IMR-90 (cell line): ENCODE results near the gene C1QC. TPM values are rescaled to one million over a fixed set of nuclear protein-coding genes. Genes with fewer than 3 reads are reported as not detected.
A peak's percentile ranks its signal among the peaks of the same experiment; 100 is the strongest.

Source experiments
- ATAC-seq: fragments of 200-7000 bp; cut with Tn5 transposase; 2 replicates; pipeline ENCODE4 v1.9.1; 2020; ENCODE audit warnings: low read depth, mild to moderate bottlenecking, moderate library complexity
- BruUV-seq: library from RNA; stranded (reverse); fragments of 400-500 nt; replicated peaks from 2 replicates; lab custom pipeline; 2021; lab: Mats Ljungman, UMichigan
- CTCF ChIA-PET: fragments of 300-600 bp; formaldehyde crosslinking; extraction: SDS; loops from one replicate; lab custom pipeline; 2021; ENCODE audit warnings: antibody characterized with exemption; lab: Yijun Ruan, JAX
- POLR2A ChIA-PET: fragments of 300-600 bp; sonication (Branson Sonifier 250); formaldehyde crosslinking; loops from one replicate; lab custom pipeline; 2022; ENCODE audit warnings: antibody characterized with exemption; ENCODE audit not compliant: unreplicated experiment; lab: Charles Lee
- DNase-seq: peaks from one replicate; pipeline ENCODE4 v3.0.0; 2013
- H2AFZ ChIP-seq: replicated peaks from 2 replicates; pipeline ENCODE3; 2013; ENCODE audit warnings: low read length, mild to moderate bottlenecking; ENCODE audit not compliant: poor library complexity
- H2AK5ac ChIP-seq: 2 replicates; pipeline ENCODE4 v1.6.1; 2013; ENCODE audit warnings: low read depth, low read length, inconsistent platforms
- H2AK9ac ChIP-seq: replicated peaks from 2 replicates; pipeline ENCODE3; 2013; ENCODE audit warnings: mild to moderate bottlenecking, low read depth, low read length, moderate library complexity; ENCODE audit not compliant: poor library complexity
- H2BK120ac ChIP-seq: 2 replicates; pipeline ENCODE4 v1.6.1; 2013; ENCODE audit warnings: low read depth, low read length, inconsistent platforms
- H2BK15ac ChIP-seq: 3 replicates; pipeline ENCODE4 v1.6.1; 2013; ENCODE audit warnings: low read depth, low read length, inconsistent platforms
- H2BK20ac ChIP-seq: 2 replicates; pipeline ENCODE4 v1.6.1; 2013; ENCODE audit warnings: low read depth, mild to moderate bottlenecking, inconsistent platforms, low read length, moderate library complexity
- H2BK5ac ChIP-seq: 2 replicates; pipeline ENCODE4 v1.6.1; 2013; ENCODE audit warnings: mild to moderate bottlenecking, low read depth, low read length, inconsistent platforms; ENCODE audit not compliant: poor library complexity, severe bottlenecking
- H3K14ac ChIP-seq: replicated peaks from 2 replicates; pipeline ENCODE4 v1.6.1; 2013; ENCODE audit warnings: low read depth, low read length, inconsistent platforms
- H3K18ac ChIP-seq: 2 replicates; pipeline ENCODE4 v1.6.1; 2013; ENCODE audit warnings: low read depth, low read length, control low read depth
- H3K23ac ChIP-seq: 2 replicates; pipeline ENCODE4 v1.6.1; 2013; ENCODE audit warnings: low read depth, low read length, inconsistent platforms
- H3K27ac ChIP-seq: 2 replicates; pipeline ENCODE4 v1.5.1; 2013; ENCODE audit warnings: mild to moderate bottlenecking, control low read depth, low read length; ENCODE audit not compliant: insufficient read depth
- H3K27me3 ChIP-seq: 2 replicates; pipeline ENCODE4 v1.6.1; 2013; ENCODE audit warnings: low read length; ENCODE audit not compliant: control insufficient read depth, insufficient read depth
- H3K36me3 ChIP-seq: 2 replicates; pipeline ENCODE4 v1.6.1; 2013; ENCODE audit warnings: low read length, mixed read lengths; ENCODE audit not compliant: control insufficient read depth, insufficient read depth
- H3K4ac ChIP-seq: 2 replicates; pipeline ENCODE4 v1.6.1; 2013; ENCODE audit warnings: low read depth, low read length, inconsistent platforms
- H3K4me1 ChIP-seq: 2 replicates; pipeline ENCODE4 v1.6.1; 2013; ENCODE audit warnings: low read length, mixed read lengths; ENCODE audit not compliant: control insufficient read depth, insufficient read depth
- H3K4me2 ChIP-seq: 2 replicates; pipeline ENCODE4 v1.6.1; 2013; ENCODE audit warnings: low read depth, mild to moderate bottlenecking, control low read depth, low read length, moderate library complexity
- H3K4me3 ChIP-seq: 2 replicates; pipeline ENCODE4 v1.5.1; 2013; ENCODE audit warnings: low read depth, mild to moderate bottlenecking, control low read depth, low read length, moderate library complexity; ENCODE audit not compliant: insufficient read depth
- H3K56ac ChIP-seq: 2 replicates; pipeline ENCODE4 v1.6.1; 2013; ENCODE audit warnings: low read length, inconsistent platforms; ENCODE audit not compliant: insufficient read depth; ENCODE audit errors: extremely low read depth
- H3K79me1 ChIP-seq, 2 experiments: 2 replicates each; pipeline ENCODE4 v1.6.1; 2013; ENCODE audit warnings: low read length in 2 of 2, inconsistent platforms in 1 of 2, low read depth in 1 of 2
- H3K9ac ChIP-seq: 2 replicates; pipeline ENCODE4 v1.6.1; 2013; ENCODE audit warnings: low read depth, low read length, control low read depth
- H3K9me1 ChIP-seq: 2 replicates; pipeline ENCODE4 v1.6.1; 2013; ENCODE audit warnings: low read length, inconsistent platforms; ENCODE audit not compliant: insufficient read depth
- H3K9me3 ChIP-seq: 2 replicates; pipeline ENCODE4 v1.6.1; 2013; ENCODE audit warnings: low read length; ENCODE audit not compliant: control insufficient read depth, insufficient read depth
- H4K20me1 ChIP-seq: 2 replicates; pipeline ENCODE4 v1.6.1; 2013; ENCODE audit warnings: low read length, inconsistent platforms; ENCODE audit not compliant: insufficient read depth
- H4K5ac ChIP-seq: 2 replicates; pipeline ENCODE4 v1.6.1; 2013; ENCODE audit warnings: mild to moderate bottlenecking, low read depth, low read length, control low read depth
- H4K8ac ChIP-seq, 2 experiments: 2 replicates each; pipeline ENCODE4 v1.6.1; 2013; ENCODE audit warnings: low read depth in 2 of 2, low read length in 2 of 2, control low read depth in 1 of 2, inconsistent platforms in 1 of 2
- H4K91ac ChIP-seq: 2 replicates; pipeline ENCODE4 v1.6.1; 2013; ENCODE audit warnings: low read depth, low read length, inconsistent platforms; ENCODE audit not compliant: insufficient read depth
- CEBPB ChIP-seq: IDR thresholded peaks from 2 replicates; pipeline ENCODE4 v1.6.1; 2012; ENCODE audit warnings: low read depth, low read length, improper control_type of control experiment
- CHD1 ChIP-seq: IDR thresholded peaks from 2 replicates; pipeline ENCODE4 v1.6.1; 2012; ENCODE audit warnings: low read depth, low read length, improper control_type of control experiment
- MAFK ChIP-seq: IDR thresholded peaks from 2 replicates; pipeline ENCODE4 v1.6.1; 2012; ENCODE audit warnings: low read depth, low read length, improper control_type of control experiment
- MAZ ChIP-seq: IDR thresholded peaks from 2 replicates; pipeline ENCODE4 v1.6.1; 2012; ENCODE audit warnings: low read depth, mild to moderate bottlenecking, low read length, improper control_type of control experiment, moderate library complexity, borderline replicate concordance
- WGBS, 2 experiments: methylation state at CpG; one replicate each; pipeline versions ENCODE4 v1.1.5 to v1.1.7; 2013; ENCODE audit warnings: missing lambda C conversion rate in 2 of 2; ENCODE audit not compliant: insufficient read length in 1 of 2; ENCODE audit errors: extremely low coverage in 2 of 2; 5-methylcytosine and 5-hydroxymethylcytosine counted together
- dilution Hi-C: fragments of 300-500 bp; cut with HindIII; formaldehyde crosslinking; loops from one replicate; pipeline ENCODE4 v1.14.3; 2018; ENCODE audit warnings: low sequenced_read_pairs; ENCODE audit not compliant: unreplicated experiment
- in situ Hi-C: fragments of 300-500 bp; cut with MboI; formaldehyde crosslinking; loops from 3 replicates; pipeline ENCODE4 v1.14.3; 2019; ENCODE audit warnings: low sequenced_read_pairs, inconsistent platforms, mixed read lengths
- intact Hi-C: fragments of 100-400 bp; cut with micrococcal nuclease; formaldehyde crosslinking; loops from 2 replicates; pipeline ENCODE4 v1.10.0; 2022
- polyA plus RNA-seq, 3 experiments: library from polyadenylated mRNA; depleted of rRNA; stranded (reverse); fragments of >200 nt; gene quantifications; 2 replicates each; pipeline ENCODE4 v1.2.3, GENCODE V29; 2012; ENCODE audit warnings: low replicate concordance in 1 of 3
- total RNA-seq: library from RNA; depleted of rRNA; stranded (reverse); fragments of >200 nt; gene quantifications from 2 replicates; pipeline ENCODE4 v1.2.3, GENCODE V29; 2012
- TF ChIP-seq, protein P1 (sequence below): conservative IDR thresholded peaks from 2 replicates; pipeline ENCODE4 v1.5.1; 2012; ENCODE audit warnings: mild to moderate bottlenecking, low read depth, low read length, improper control_type of control experiment

Gene C1QC
- total and polyA plus RNA-seq, 2 of the 4 experiments (the other 2 are of a cell fraction): not detected

DNA sequence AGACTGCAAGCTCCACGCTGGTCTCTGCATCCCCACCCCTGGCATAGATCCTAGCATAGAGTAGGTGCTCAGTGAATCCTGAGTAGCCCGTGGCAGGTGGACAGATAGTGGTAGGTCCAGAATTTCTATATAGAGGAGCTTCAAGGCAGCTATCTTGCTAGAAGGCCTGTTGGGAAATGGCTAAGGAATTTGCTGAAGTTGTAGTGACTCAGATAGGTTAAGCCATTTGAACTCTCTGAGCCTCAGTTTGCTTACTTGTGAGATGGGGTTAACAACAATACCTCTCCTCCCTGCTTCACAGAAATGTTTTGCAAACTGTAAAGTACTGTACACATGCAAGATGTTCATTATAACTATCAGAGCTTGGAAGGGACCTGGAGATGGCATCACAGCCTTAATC lies 43.8 kb downstream of the C1QC start:
- ATAC-seq (peak; percentile 28), DNase-seq (peak; percentile 70)
- H2BK5ac ChIP-seq: no peak overlapping the region
- 0 out of 2 replicates have a peak, but pooled peaks cover 5% of the 10 kb centered on the region for H3K9me1 ChIP-seq
- no peak overlapping the region for H2AK9ac ChIP-seq
- intact Hi-C loops (no loop called here), dilution Hi-C loops (no loop called here), in situ Hi-C loops (no loop called here)
- no peak overlapping the region for H3K27ac ChIP-seq
- H4K8ac ChIP-seq: no peak overlapping the region
- H3K4me2 ChIP-seq: no peak overlapping the region
- peaks cover 10% of the 10 kb centered on the region for H3K4me1 ChIP-seq
- H2BK15ac ChIP-seq: no peak overlapping the region
- TF ChIP-seq MAZ: no peak
- TF ChIP-seq, protein P1, sequence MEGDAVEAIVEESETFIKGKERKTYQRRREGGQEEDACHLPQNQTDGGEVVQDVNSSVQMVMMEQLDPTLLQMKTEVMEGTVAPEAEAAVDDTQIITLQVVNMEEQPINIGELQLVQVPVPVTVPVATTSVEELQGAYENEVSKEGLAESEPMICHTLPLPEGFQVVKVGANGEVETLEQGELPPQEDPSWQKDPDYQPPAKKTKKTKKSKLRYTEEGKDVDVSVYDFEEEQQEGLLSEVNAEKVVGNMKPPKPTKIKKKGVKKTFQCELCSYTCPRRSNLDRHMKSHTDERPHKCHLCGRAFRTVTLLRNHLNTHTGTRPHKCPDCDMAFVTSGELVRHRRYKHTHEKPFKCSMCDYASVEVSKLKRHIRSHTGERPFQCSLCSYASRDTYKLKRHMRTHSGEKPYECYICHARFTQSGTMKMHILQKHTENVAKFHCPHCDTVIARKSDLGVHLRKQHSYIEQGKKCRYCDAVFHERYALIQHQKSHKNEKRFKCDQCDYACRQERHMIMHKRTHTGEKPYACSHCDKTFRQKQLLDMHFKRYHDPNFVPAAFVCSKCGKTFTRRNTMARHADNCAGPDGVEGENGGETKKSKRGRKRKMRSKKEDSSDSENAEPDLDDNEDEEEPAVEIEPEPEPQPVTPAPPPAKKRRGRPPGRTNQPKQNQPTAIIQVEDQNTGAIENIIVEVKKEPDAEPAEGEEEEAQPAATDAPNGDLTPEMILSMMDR: no peak
- 0 out of 2 replicates have a peak, but pooled peaks have one; percentile 29 for TF ChIP-seq MAFK
- no peak for TF ChIP-seq CHD1
- peak; percentile 64; the same call in 1 of the 2 replicates for TF ChIP-seq CEBPB
- H4K91ac ChIP-seq: no peak overlapping the region
- no peak overlapping the region for H2AFZ ChIP-seq
- ChIA-PET POLR2A (no interaction called here), CTCF (no interaction called here)
- H3K56ac ChIP-seq: no peak overlapping the region
- H3K9ac ChIP-seq: no peak overlapping the region
- H3K14ac ChIP-seq: no peak overlapping the region; the same call in 1 of the 2 replicates
- H4K20me1 ChIP-seq: no peaks in the 10 kb centered on the region
- H2AK5ac ChIP-seq: peak overlapping the region; percentile 47; the same call in 1 of the 2 replicates
- H3K36me3 ChIP-seq: no peaks in the 10 kb centered on the region
- no peak overlapping the region; the same call in 1 of the 2 replicates for H3K4ac ChIP-seq
- H2BK20ac ChIP-seq: no peak overlapping the region; the same call in 1 of the 2 replicates
- no TSS peak for BruUV-seq
- H3K79me1 ChIP-seq: no peaks in the 10 kb centered on the region
- no CpG with 5 or more reads among the region's 2 CpGs for WGBS, 2 experiments
- H3K9me3 ChIP-seq: no peaks in the 10 kb centered on the region
- peaks cover 10% of the 10 kb centered on the region; the same call in 1 of the 2 replicates for H3K27me3 ChIP-seq
- H4K5ac ChIP-seq: no peak overlapping the region
- H3K18ac ChIP-seq: no peak overlapping the region
- no peak overlapping the region for H3K4me3 ChIP-seq
- no peak overlapping the region for H2BK120ac ChIP-seq
- no peak overlapping the region for H3K23ac ChIP-seq
